CD4-positive, alpha-beta T cell treated with Interleukin-17A for 4 hours (primary cell): ENCODE results near the gene LRCH1.

Experiments used
- DNase-seq: peaks from one replicate; pipeline ENCODE4 v3.0.0-alpha.2; 2020; ENCODE audit warnings: mixed read lengths

The LRCH1 gene

DNA sequence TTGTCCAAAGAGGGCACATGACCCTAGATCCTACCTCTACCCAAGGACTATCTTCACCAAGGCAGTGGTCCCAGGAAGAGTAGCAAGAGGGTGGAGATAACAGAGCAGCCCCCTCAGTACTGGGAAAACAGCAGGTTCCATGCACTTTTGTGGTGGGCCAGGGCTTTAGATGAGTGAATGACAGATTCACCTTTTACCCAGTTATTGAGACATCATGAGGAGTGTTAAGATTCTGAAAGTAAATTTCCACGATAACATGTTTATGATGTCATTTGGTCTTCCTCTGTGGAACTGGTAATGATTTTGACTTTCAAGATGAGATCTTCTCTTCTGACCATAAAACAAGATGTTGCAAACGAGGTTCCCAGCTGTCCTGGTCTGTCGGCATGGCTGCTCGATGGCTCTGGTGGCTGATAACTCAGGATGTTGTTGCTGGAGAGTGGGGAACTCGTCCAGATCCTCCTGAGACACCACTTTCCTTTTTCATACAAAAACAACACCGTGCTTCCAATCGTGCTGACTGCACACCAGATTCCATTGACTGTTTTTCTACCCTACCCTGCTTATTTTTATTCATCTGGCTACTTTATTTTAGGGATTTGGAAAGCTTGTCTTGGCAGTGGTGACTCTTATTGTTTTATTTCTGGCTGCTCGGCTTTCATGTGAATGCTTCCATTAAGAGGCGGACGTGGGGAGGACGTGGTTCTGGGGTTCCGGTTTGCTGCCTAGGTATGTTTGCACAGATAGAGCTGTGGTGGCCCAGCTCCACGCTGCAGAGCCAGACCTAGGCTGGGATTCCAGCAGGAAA, 88.5 kb downstream of the LRCH1 start:
- DNase-seq: no peak

DNA sequence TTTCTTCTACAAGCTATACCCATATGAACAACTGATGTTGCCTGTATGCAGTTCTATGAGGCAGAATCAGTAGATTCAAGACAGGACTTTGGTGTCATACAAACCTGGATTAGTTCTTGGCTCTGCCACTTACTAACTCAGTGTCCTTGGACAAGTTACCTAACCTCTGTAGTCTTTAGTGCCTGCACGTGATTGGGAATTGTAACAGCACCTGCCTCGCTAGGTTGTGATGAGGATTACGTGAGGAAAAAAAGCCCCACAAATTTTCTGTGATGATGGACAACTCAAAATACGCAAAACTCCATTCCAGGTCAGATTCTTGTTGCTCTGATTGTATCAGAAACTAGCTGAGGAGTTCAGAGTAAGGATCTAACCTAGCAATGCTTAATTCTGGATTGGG, 89.3 kb downstream of the LRCH1 start:
- no peak for DNase-seq

DNA sequence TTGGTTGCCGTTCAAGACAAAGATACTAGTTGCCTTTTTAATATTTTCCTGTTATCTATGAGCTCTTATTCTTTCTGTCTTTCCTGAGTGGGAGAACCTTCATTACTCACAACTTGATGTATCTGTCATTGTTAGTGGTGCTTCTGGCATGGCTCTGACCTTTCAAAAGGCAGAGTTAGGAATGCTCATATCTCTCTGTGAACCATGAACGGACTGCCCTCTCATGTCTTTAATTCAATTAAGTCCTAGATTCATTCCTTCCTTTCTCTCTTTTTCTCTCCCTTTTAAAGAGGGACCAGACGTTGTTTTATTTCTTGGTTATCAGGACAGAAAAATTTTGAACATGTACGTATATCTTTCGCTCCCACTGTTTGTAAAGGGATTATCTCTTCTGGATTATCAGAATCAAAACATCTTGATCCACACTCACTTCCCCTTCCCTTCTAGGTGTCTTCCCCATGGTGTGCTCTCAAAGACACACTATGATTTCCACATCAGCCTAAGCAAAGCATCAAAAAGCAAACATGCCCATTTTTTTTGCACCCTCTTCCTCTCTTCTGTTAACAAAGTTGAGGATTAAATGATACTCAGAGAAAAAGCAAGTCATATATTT, 90.3 kb downstream of the LRCH1 start:
- DNase-seq: no peak

DNA sequence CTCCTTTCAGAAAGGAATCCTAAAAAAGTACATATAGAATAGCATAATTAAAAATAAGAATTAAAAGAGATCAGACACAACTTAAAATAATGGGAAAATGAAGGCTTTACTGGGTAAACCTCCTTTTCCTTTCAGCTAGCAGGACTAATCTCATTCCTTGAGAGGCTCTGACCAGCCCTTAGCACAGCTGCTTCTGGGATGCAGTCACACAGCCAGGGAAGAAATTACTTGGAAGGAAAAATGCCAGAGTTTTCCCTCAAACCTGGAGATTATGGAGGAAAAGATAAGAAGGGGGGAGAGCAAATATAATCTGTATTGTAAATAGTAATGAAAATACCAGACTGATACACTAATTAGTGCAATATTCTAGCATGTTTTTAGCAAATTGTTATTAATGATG, 91.8 kb downstream of the LRCH1 start:
- DNase-seq: no peak

DNA sequence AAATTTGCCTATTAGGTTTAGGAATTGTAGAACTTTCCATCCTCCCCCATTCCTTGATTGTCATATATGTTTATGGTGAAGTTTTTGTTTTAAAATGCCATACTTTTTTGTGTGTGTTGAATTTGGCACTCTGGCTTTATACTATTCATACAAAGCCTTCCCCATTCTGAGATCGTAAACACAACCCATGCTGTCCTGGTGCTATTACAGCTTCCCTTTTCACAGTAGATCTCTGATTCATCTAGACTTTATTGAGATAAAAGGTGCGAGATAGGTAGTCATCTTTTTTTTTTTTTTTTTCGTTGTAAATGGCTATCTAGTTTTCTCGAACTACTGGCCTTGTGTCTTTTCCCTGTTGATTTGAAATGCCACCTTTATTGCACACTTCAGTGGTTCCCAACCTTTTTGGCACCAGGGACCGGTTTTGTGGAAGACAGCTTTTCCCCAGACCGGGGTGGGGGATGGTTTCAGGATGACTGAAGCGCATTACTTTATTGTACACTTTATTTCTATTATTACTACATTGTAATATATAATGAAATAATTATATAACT, 94.6 kb downstream of the LRCH1 start:
- no peak for DNase-seq

DNA sequence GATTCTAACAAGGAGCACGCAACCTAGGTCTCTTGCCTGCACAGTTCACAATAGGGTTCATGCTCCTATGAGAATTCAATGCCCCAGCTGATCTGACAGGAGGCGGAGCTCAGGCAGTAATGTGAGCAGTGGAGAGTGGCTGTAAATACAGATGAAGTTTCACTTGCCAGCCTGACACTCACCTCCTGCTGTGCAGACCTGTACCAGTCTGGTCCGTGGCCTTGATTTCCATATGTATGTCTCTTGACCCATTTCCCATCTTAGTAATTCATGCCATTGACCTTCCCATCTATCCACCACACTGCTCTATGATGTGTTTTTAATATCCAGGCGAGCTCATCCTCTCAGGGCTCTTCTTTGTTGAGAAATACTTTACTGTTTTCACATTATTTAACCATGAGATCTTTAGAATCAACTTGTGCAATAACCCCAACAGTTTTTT, 95.2 kb downstream of the LRCH1 start:
- DNase-seq: peak; percentile 11

DNA sequence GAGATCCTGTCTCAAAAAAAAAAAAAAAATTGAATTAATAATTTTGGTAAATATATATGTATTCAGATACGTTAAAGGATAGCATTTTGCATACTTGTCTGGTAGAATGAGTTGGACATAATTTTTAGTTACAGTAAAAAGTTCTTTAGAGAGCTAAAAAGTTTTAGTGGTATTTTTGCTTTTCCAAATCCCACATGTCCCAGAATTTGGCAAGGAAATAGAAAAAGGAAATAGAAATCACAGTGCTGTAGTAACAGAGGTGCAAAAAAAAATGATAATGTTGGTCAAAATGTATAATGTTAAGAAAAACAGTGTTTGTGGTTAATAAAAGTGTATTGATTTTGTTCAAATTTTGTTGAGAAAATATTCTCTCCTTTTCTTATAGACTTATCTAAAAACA, 96.8 kb downstream of the LRCH1 start:
- DNase-seq: no peak

DNA sequence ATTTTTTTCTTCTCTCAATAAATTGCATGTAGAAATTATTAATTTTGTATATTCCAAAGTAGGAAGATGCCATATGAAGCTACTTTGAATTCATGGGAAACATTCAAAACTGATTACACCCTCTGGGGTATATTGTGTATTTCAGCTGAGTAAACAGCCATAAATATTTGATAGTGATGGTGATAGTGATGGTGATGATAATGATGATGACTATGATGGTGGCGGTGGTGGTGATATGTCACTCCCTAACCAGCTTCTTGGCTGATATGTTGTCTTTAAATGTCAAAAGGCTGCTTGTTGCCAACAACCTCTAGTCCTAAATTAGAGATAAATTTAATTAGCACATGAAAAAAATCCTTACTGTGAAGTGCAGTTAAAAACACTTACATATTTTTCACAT, 102.0 kb downstream of the LRCH1 start:
- DNase-seq: no peak

DNA sequence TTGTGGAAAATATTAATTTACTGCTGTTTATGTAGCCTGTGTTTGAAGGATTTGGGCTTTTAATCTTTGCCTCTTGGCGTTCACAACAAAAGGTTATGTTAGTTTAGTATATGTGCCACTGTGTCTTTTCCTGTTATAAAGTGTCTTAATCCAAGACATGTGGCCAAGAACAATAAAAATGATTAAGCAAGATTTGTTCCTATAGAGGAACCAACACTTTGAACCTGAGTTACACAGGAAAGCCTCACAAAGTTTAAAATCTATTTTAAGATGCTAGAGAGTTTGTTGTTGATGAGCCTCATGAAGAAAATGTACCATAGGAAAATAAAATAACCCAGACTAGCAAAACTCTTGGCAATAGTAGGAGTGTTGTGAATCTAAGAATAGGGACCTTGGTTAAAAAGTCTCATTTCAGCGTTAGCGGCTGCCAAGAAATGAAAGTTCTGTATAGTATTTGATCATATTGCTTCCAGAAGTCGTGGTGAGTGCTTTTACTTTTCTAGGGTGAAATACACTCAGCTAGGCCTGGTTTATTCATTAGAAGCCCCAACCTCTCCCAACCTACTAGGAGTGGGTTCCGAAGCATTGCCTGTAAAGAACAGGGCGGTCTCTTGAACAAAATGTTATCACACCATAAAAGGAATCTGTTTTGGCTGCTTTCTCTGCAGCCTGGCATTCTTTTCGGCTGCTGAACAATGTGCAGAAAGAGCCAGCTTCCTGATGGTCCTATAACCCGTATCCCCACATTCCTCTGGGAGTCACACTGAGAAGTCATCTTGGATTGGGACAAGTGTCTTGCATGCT, 102.6 kb downstream of the LRCH1 start:
- DNase-seq: no peak

DNA sequence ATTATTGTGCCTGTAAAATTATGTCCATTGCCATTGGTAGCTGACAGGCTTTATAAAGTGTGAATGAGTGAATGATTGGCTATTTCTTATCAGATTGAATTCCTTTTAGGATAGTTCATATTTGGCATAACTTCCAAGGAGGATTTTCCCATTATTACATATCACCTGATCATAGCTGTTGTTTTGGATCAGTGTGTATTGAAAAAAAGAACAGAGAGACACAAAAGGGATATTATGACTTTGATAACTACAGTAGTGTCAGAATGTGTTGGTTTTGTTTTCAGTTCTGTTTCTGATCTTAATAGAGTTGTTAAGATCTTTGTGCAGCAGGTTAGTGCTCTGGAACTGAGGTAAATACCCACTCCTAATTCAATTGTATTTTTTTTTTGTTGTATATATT, 103.8 kb downstream of the LRCH1 start:
- no peak for DNase-seq

DNA sequence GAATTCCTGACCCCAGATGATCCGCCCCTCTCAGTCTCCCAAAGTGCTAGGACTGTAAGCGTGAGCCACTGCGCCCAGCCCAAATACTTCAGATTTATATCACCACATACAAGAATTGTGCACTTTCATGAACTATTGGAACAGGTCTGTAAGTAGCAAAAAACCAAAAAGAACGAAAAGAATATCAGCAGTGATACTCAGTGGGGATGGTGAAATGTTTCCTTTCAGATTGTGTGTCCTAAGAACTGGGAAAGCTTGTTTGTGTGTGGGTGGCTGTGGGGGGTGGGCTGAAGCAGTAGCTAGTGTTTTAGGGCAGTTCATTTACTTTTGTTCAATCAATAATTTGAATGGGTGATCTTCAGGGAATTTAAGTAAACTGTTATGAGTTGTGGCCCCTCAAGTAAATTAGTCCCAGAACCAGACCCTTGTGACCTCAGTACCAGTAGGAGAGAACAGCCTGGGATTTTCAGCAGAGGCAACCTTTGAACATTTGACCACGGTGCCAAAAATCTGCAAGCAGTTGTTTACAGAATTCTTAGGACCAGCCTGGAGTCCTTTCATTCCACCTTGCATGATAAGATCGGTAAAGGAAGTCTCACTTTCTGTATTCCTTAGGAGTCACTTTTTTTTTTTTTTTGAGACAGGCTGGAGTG, 106.6 kb downstream of the LRCH1 start:
- no peak for DNase-seq

DNA sequence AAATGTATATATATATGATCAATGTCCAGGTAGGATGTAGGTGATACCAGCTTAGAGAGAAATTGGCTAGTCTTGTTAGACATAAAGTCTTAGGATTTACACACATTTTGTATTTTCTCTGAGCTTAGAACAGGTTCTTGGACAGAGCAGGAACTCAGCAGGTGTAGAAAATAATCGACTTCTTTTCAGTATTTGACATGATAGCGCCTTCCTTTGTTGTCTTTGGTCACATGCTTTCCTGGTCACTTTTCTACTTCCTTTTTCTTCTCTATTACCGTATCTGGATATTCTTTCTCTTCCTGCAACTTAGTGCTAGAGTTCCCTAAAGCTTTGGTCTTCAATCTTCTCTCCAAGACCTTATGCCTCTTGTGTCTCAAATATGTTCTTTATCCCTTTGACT, 107.4 kb downstream of the LRCH1 start:
- DNase-seq: no peak

DNA sequence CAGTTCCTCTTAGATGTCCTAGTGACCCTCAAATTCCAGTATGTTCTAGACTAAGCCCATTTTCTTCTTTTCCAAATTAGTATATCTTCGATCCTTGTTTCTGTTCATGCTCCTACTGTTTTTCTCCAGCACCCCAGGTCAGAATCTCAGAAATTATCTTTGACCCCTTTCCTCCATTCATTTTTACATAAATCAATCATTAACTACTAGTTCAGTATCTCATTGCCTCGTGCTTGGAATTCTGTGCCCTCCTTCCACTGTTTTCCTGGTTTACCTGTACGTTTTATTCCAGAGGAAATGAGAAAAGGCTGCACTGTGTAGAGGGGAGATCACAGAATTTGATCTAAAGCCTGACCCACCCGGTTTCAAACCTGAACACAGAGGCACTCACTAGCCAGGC, 107.9 kb downstream of the LRCH1 start:
- no peak for DNase-seq

DNA sequence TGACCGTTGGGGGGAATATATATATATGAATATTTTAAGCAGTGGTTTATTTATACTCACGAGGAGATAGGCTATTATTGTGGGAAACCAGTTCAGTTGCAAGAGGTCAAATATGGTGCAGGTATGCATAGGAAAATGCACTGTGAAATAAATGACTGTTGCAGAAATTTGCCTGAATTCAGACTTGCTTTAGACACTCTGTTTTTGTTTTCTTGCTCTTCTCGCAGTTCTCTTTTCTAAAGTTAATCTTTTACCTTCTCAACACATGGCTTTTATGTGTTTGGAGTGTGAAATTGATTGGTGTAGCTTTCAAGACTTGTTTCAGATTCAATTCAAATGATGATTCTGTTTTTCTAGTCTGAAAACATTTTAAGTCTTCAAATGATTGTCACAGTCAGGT, 109.7 kb downstream of the LRCH1 start:
- DNase-seq: no peak

DNA sequence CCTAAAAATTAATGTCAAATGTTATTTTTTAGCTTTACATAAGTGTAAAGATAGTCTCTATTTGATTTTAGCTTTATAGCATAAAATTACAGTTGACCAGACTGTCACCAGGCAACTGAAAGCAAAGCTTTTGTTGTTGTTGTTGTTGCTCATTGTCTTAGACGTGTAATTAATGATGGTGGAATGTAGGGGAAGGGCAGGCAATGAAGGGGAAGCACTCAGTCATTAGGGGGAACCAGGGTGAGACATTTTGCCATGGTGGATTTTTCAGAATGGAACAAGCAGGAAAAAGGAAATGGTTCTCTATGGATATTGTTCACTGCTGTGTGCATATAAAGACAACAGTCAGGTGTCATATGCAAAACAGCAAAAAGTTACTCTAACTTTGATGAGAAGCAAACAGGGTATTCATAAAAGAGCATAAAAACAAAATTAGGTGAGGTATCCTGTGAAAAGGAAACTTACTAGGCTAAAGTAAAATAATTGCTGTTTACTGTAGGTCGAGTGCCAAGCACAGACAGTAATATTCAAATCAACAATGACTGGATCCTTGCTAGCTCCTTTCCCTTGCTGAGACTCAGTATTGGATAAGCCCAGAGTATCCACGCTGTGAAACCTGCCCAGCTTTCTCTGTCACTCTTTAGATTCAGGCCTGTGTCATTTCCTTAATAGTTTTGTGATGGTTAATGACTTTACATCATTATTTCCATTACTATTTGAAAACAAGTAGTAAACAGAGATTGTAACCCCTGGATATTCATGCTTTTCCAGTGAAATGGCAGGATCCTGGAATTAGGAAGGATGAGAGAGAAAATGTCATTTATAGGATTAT, 110.5 kb downstream of the LRCH1 start:
- DNase-seq: no peak

DNA sequence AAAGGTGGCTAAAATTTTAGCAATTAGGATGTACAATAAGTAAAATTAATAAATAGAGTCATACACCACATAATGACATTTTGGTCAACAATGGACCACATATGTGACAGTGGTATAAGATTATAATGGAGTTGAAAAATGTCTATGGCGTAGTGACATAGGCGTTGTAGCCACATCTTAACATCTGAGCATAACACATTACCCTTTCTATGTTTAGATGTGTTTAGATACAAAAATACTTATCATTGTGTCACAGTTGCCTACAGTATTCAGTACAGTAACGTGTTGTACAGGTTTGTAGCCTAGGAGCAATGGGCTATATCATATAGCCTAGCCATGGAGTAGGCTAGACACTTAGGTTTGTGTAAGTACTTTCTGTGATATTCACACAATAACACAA, 111.2 kb downstream of the LRCH1 start:
- DNase-seq: no peak

DNA sequence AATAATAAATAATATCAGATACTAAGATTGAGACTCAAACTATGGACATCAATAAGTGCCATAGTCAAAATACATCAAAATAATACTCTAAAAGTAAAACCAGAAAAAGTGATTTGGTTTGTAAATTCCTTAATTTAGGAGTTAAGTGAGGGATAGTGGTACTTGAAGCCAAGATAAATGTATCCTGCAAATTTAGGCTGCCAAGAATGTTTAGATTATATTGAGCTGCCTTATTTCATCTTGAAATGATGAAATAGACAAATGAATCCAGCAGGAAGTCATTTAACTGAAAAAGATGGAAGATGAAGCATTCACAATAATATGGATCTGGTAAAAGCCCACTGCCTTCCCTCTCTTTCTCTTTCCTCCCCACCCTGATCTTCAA, 112.3 kb downstream of the LRCH1 start:
- DNase-seq: no peak

DNA sequence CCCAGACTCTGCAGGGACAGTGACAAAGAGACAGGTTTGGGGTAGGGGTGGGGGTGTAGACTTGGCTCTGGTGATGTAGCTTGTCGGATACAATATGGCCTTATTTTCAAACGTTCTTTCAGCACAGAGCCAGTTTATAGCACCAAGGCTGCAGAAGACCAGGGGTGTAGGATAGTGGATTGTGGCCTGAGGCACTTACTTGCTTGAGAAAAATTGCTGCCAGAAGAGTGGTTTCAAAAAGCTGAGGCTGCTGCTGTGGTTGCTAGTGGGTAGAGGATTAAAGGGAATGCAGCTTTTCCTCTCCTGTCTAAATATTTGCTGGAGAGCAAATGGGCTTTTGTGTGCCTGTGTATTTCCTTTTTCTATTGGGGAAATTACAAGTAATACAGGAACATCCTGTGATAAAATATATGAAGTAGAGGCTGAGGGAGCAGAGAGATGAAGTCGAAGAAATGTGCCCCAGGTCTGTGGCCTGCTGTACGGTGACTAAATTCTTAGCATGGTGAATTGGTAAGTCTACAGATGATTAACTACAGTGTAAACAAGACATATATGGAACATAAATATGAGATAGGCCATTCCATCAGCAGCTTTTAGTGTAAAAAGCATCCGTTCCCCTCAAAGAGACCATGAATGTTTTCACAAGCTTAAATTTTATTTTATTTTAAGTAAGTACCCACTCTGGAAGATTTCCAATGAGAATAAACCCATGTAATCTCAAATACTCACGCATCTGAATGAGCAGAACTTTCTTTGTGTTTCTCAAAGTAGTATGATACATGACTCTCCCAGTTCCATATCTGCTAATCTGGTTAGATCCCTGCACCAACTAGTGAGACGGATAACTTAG, 112.9 kb downstream of the LRCH1 start:
- DNase-seq: no peak

DNA sequence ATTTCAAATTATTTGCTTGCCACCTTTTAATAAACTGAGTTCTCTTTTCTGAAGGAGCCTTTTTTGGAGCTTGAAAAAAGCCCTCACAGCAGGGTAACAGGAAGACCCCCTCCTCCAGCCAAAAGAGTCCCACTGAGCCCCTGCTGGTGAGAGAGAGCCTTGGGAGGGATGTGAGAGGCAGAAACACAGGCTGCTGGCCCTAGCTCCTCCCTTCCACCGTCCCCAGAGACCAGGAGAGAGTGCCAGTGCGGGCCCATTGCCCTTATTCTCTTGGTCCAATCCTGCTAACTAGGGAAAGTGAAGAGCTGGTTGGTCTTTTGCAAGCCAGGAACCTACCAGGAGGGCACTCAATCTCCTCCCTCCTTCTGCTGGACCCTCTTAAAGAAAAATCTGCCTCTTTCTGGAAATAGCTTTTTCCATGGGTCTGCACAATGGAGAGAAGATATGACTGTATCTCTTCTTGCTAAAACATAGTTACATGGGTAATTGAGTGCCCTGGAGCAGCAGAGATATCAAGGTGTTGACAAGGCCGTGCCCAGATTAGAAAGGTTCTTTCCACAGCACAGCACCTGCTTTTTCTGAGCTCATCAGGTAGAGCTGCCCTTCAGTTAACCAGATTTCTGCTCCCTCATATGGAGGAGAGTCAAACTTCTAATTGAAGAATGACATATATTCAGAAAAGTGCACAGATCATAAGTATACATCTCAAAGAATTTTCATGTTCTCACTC, 113.9 kb downstream of the LRCH1 start:
- no peak for DNase-seq

DNA sequence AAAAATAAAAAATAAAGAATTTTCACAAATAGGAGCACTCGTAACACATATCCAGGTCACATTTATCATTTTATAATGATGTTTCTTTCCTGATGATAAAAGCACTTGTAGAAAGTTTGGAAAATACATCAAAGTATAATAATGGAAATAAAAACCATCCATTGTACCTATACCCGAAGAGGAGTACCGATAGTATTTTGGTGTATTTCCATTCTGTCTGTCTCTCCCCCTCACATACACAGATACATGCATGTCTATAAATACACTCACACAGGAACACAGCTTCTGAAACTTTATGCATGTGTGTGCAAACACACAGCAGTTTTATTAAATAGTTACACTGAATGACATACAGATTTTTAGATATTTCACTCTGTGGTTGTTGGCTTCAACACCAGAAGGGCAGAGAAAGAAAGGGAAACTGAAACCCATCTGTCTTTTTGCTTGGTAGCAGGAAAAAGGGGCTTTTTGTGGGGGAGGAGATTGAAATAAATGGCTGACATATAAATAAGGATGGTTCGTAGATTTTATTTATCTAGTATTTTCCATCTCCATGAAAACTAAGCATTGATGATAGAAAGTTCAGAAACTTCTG, 114.8 kb downstream of the LRCH1 start:
- no peak for DNase-seq
